Stimulated activated CD8-positive, alpha-beta memory T cell treated with anti-CD3 and anti-CD28 coated beads, Interleukin-4, amount 100 ng/mL, for 48 hours (primary cell): ENCODE data around the gene GSTO1.

Source experiments
- DNase-seq: peaks from one replicate; pipeline ENCODE4 v3.0.0-alpha.2; 2020

GSTO1 gene

DNA sequence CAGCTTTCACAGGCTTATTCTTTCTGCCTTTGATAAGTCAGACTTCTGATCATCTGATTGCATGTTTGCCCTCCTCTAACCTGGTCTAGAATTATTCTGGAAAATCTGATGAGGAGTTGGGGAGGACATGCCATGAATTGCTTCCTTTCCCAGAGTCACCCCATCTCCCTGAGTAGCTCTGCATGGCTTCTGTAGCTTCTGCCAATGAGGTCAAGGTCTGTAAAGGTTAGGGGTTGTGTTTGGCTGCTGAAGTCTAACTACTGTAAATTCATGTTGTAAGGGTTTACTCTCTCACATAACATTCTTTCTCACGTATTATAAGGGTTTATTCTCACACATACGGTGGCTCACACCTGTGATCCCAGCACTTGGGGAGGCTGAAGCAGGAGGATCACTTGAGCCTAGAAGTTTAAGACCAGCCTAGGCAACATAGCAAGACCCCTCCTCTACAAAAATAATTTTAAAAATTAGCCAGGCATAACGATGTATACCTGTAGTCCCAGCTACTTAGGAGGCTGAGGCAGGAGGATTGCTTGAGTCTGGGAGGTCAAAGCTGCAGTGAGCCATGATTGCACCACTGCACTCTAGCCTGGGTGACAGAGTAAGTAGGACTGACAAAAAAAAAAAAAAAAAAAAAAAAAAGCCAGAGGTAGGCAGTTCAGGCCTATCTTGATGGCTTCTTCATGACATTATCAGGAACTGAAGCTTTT, 25.0 kb downstream of the GSTO1 start:
- no peak for DNase-seq

DNA sequence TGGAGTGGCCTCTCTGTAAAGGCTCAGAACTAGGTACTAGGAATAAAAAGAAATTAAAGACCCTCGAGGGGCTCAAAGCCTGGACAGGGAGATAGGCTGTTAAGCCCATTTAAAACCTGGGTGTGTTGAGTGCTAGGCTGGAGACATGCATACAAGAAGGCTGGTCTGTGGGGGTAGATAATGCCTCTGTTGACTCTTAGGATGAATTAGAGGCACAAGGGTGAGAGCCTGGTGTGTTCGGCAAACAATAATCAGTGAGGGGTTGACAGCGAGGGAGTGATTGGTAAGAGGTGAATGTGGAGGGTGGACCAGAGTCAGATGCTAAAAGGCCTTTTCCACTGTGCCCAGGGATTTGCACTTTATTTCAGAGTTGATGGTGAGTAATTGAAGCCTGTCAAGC, 27.0 kb downstream of the GSTO1 start:
- no peak for DNase-seq

DNA sequence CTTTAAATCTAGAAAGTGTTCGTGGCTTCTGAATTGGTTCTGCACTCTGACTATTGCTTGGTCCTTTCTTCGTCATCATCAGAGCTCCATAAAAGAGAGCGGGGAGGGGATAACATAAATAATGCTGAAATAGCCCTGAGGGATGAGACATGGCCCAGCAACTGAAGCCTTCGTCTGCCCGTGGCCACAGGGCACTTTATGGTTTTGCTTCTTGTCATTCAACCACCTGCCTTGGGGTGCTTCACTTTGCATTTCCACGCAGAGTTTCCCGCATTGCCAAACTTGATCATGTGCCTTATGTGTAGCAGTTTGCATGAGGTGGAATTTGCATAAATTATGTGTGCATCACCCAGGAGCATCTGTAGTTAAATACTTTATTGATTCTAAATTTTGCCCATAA, 30.2 kb downstream of the GSTO1 start:
- DNase-seq: no peak

DNA sequence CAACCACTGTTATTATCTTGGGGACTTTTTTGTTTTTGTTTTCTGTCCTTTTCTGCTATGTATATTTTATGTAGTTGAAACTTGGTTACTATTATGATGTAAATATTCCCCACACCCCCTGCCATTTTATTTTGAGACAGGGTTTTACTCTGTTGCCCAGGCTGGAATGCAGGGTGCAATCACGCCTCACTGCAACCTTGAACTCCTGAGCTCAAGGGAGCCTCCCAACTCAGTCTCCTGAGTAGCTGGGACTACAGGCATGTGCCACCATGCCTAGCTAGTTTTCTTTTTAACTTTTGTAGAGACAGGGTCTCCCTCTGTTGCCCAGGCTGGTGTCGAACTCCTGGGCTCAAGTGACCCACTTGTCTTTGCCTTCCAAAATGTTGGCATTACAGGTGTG, 32.2 kb downstream of the GSTO1 start:
- no peak for DNase-seq

DNA sequence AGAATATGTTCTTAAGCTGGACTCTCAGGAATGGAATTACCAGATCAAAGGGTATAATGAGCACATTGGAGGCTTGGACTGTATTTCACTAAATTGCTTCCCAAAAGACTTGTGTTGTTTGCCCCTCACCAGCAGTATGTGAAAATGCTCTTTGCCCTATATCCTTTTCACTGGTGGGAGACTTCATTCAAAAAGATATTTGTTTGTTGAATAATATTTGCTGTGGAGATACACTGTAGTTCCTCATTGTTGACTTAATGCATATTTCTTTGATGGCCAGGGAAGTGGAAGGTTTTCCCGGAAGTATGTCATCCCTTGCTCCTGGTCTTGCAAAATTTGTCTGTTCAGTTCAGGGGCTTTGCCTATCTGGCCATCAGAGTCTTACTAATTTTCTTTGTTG, 33.7 kb downstream of the GSTO1 start:
- no peak for DNase-seq

DNA sequence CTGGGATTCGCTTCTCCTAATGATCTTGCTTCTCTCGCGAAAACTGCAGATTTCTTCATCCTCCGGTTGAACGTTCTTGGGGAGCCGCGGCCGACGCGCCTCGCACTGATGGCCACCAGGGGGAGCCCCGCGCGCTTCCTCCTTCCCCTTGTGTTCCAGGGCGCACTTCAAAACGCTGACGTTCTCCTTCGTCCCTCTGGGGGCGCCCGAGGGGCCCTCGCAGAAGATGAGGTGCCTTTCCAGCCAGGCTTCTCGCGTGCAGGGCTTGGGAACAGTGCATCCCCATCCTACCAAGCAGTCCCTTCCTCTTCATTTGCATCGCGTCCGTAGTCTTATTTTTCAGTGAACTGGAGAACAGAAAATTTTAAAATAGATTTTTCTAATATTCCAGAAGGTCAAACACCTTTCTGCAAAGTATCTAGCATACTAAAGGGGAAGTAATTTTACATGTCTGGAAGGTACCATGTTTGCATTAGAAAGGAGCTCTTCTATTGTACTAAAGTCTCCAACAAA, 36.8 kb downstream of the GSTO1 start:
- peak; percentile 93 for DNase-seq

DNA sequence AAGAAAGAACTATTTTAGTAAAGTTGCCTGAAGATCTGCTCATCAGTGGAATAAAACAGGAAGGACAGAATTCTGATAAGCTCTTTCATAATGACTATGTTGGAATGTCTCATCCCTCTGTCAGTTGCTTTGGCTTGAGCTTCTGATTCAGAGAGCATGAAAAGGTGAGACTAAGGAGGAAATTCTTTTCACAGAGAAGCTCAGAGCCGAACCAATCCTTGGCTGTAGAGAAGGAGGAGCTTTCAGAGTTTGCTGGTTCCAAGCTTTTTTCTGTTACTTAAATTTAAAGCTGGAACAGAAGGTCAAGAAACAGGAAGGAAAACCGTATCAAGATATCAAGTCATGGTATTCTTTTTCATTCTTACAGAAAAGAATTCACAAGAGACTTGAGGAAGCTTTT, 38.3 kb downstream of the GSTO1 start:
- DNase-seq: no peak

DNA sequence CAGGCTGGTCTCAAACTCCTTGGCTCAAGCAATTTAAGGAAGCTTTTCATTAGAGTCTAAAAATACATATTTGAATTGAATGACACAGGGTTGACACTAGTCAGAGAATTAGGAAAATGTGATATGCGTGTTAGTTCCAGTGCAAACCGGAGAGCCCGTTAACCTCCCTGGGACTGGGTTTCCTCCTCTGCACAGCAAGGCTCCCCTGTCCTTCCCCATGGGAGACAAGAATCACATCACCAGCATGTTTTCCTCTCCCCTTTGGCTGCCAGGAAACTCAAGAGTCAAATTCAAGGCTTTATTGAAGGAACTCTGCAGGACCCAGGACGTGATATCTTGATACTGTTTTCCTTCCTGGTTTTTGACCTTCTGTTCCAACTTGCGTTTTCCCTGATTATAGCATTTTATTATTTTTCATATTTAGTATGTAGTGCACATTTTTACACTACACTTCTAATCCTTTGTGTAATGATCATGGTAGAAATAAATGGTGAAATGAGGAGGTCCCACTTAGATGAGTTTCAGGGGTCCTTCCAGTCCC, 39.2 kb downstream of the GSTO1 start:
- DNase-seq: no peak

DNA sequence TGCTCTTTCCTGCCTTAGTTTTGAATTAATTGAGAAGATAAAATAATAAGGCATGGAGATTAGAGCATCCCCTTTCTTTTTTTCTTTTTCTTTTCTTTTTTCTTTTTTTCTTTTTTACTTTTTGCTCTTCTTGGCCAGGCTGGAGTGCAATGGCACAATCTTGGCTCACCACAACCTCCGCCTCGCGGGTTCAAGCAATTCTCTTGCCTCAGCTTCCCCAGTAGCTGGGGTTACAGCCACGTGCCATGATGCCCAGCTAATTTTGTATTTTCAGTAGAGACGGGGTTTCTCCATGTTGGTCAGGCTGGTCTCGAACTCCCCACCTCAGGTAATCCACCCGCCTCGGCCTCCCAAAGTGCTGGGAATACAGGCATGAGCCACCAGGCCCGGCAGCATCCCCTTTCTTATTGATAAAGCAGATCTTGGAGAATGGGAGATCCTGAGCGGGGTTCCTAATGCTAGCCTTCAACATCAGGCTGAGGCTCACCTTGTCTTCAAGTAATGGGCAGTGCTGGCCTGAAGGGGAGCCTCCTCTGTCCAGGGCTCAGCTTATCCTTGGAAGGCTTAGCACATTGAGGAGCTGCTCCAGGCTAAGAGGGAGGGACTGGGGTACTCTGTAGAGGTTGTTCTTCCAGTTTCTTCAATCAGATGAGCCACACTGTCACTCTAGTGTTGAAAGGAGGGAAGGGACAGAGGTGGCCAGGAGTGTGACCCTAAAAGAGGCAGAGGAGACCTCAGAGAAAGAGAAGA, 42.2 kb downstream of the GSTO1 start:
- DNase-seq: no peak

DNA sequence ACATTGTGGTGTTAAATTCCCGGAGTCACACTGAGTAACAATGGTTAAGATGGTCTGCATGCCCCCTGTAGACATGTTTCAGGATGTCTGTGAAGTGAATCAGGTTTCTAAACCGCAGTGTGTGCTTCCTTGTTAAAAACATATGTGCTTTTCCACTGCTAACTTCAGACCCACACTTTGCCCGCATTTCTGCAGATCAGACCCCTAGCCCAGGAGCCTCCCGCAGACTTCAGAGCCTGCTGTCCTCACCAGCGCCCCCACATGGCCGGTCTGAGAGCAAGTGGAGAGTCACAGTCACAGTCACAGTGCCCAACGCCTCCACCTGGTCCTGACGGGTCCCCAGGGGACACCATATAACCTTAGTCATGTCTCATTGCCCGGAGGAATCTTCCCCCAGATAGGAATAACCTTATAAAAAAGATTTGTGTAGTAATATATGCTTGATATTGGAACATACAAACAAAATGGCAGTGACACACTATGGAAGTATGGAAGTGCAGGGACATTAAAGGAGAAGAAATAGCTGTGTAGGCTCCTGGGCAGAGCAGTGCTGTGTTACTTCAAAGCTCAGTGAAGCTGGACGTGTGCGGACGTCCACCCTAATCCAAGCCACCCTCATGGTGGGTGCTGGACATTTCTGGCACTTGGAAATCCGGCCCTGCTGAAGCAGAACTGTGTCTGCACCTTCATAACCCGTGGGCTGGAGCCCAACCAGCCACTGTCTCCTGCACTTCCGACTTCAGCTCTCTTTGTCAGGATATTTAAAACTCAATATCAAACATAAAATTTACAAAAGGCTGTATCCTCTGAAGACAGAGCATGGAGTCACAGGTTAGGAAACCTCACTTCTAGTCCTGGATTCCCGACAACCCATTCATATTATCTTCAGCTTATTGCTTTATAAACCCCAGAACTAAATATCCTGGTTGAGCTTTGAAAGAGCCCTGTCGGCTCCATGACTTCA, 43.3 kb downstream of the GSTO1 start:
- DNase-seq: peak; percentile 74

DNA sequence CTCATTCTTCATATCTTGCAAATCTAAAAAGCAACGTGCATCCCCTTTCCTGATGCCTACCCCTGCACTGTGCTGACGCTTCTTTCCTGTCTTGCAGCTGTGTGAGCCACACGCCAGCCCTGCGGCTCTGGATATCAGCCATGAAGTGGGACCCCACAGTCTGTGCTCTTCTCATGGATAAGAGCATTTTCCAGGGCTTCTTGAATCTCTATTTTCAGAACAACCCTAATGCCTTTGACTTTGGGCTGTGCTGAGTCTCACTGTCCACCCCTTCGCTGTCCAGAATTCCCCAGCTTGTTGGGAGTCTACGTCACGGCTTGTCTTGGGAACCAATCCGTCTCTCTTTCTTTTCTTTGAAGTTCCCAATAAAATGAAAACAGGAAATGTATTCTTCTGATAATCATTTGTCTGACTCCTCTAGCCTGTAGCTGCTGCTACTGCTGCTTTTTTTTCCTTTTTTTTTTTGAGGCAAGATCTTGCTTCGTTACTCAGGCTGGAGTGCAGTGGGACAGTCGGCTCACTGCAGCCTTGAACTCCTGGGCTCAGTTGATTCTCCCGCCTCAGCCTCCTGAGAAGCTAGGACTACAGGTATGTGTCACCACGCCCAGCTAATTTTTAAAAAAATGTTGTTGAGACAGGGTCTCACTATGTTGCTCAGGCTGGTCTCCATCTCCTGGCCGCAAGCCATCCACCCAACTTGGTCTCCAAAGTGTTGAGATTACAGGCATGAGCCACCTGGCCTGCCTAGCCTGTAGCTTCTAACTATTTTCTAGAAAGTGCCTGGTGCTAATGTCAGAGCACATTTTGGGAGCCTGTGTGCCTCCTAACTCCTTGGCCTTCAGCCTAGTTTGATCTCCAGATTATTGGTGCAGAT, 44.6 kb downstream of the GSTO1 start:
- DNase-seq: no peak

DNA sequence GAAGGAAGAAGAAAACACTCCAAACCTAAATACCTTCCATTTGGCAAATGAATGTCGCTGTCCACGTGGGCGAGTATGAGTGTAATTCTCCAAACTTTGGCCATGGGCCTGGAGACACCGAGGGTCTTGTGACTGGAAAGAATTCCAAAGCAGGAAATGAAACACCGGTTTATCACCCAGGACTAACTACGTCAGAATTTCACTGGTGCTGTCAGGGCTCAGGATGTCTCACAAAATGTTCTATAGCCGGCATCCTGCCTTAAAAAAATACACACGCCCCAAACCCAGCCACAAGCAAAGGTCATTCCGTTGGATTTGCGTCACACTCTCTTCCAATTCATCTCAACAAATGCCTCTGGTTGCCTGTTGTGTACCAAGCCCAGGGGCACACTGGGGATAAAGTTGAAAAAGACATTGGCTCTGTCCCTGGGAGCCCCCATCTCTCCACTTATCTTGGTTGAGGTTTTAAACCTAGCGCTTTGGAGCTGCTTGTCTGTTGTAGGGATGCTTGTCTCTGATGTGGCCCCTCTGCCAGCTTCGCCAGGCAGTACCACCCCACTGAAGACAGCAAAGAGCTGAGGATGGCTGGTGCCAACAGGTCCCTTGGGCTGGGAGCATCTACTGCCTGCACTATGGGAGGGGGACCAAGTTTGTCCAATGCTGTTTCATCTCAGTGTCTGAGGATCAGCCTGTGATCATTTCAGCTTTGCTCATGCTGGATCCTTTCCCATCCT, 45.5 kb downstream of the GSTO1 start:
- no peak for DNase-seq

DNA sequence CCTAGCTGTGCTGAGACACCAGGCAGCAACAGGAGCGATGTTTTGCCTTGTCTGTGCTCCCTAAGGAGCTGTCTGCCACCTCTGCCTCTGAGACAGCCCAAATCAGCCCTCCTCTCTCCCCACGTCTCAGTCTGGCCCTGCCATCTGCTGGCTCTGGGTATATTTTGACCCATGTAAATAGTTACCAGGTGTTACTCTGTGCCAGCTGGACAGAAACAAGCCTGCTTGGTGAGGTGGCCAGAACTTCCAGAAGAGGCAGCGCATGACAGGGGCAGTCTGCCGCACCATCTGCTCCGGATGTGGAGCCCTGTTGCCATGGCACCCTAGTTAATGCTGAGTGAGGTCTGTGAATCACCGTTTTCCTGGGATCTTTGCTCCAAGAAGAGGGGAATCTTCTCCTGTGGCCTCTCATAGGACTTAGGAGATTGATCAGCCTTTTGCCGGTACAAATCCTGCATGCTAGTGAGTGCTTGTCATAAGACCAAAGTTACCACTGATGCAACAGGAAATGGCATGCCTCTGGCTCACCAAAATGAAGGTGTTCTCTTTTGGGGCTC, 46.1 kb downstream of the GSTO1 start:
- no peak for DNase-seq

DNA sequence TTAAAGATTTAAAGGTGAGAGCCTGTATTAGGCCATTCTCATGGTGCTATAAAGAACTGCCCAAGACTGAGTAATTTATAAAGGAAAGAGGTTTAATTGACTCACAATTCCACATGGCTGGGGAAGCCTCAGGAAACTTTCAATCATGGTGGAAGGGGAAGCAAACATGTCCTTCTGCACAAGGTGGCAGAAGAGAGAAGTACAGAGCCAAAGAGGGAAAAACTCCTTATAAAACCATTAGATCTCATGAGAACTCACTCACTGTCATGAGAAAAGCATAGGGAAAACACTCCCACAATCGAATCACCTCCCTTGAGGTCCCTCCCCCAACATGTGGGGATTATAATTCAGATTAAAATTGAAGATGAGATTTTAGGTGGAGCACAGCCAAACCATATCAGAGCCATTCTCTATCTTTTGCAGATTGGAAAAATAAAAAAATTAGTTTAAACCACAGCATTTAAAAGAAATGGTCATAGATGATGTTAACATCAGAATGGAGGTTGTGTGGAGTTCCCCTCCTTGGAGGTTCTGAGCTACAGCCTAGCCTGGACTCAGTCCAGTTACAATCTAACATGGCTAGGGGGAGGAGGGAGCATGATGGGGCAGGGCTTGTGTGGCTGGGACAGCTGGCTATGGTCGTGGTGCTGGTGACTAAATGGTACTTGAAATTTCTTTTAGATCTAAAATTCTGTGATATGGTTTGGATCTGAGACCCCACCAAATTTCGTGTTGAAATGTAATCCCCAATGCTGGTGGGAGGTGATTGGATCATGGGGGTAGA, 47.4 kb downstream of the GSTO1 start:
- no peak for DNase-seq

DNA sequence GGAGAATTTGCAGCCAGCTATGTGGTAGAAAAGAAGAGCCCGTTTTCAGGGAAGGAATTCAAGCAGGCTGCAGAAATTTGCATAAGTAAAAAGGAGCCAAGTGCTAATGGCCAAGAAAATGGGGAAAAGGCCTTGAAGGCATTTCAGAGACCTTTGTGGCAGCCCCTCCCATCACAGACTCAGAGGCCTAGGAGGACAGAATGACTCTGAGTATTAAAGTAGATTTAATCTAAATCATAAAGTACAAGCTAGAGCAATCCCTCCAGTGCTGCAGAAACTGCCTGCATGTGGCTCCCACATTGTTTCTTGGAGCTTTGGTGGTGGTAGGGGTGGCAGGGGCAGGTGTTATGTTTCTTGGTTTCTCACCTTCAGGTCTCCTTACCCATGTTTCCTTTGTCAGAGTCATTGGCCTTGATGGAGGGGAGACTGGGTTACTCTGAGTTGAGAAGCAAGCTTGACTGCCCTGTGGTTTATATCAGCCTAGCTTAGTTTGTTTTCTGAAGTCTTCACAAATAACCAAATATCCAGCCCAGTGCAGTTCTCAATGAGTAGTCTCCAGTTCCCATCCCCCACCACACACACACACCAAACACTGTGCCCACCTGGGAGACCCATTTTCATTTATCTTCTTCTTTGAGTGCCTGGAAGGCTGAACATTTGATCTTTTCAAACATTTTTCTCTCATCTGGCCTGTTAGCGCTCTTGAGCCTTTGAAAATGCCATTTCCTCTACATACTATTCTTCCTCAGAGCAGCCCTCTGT, 49.1 kb downstream of the GSTO1 start:
- DNase-seq: no peak

DNA sequence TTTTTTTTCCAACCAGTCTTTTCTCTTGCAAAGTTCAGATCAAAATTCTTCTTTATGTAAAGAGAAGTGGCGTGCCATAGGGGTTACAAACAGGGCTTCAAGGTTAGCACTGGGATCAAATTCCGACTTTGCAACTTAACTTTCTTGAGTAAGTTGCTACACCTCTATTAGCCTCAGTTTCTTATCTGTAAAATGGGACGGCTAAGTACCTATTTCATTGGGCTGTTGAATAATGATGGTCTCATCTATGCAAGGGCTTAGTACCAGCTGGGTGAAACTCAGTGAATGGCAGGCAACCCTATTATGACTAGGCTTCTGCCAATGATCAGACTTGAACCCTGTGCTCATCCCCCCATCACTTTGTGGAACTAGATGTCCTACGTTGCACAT, 49.7 kb downstream of the GSTO1 start:
- DNase-seq: no peak

DNA sequence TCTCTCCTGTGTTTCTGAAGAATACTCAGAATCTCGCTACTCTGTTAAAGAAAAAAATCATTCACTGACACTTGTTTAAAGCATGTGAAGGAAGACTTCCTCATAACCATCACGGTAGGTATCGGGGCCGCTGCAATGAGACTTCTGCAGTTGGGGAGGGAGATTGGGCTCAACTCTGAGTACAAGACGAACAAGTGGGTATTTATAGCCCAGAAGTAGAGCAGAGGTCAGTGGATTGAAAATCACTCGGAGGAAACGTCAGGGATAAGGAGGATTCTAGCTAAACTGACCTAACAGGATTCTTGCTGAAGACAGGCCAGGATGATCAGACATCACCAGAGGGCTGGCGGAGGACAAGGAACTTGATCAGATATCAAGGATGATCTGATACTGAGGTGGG, 50.2 kb downstream of the GSTO1 start:
- DNase-seq: no peak

DNA sequence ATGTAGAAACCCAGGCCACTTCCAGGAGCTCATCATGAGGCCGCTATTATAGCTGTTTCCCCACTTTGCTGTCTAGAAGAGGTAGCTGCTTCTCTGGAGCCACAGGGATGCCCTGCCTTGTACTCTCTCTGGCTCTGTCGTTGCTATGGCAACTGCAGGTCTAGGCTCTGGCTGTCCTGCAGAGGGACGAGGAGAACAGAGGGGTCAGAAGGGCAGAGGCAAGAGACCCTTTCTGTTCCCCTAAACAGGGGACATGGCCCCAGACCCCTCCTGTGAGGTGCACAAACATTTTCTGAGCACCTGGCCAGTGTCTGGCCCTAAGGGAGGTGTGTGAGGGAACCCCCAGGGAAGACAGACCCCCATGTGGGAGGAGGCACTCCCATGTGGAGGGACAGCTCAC, 52.2 kb downstream of the GSTO1 start:
- no peak for DNase-seq
